H1 (cell line): ENCODE measurements around the gene UTP3. TPM values are rescaled to one million over a fixed set of nuclear protein-coding genes. Genes with fewer than 3 reads are reported as not detected.
A peak's percentile ranks its signal among the peaks of the same experiment; 100 is the strongest.

Source experiments
- CTCF ChIA-PET: fragments of 300-600 bp; sonication (Branson Sonifier 250); formaldehyde crosslinking; loops from one replicate; lab custom pipeline; 2021; ENCODE audit not compliant: partially characterized antibody; lab: Charles Lee
- POLR2A ChIA-PET: fragments of 300-600 bp; sonication (Branson Sonifier 250); formaldehyde crosslinking; loops from one replicate; lab custom pipeline; 2021; ENCODE audit warnings: inconsistent platforms; ENCODE audit not compliant: partially characterized antibody; lab: Charles Lee
- DNase-seq, 2 experiments: peaks; one replicate each; pipeline versions ENCODE4 v3.0.0 to v3.0.0-alpha.2; 2010 to 2022; ENCODE audit warnings: low spot score in 2 of 2, low read depth in 1 of 2, mixed read lengths in 1 of 2
- FAIRE-seq: peaks from 2 replicates; lab custom pipeline; 2011; peaks lifted over from hg19 to GRCh38; lab: Jason Lieb, UNC
- H2AFZ ChIP-seq: 2 replicates; pipeline ENCODE4 v1.8.1; 2012; ENCODE audit warnings: low read length, inconsistent platforms
- H2AK5ac ChIP-seq: 2 replicates; pipeline ENCODE4 v1.6.1; 2013; ENCODE audit warnings: low read depth, low read length
- H2BK120ac ChIP-seq: replicated peaks from 2 replicates; pipeline ENCODE3; 2013; ENCODE audit warnings: low read depth, low read length, inconsistent platforms
- H2BK12ac ChIP-seq: 2 replicates; pipeline ENCODE4 v1.6.1; 2013; ENCODE audit warnings: low read depth, low read length
- H2BK15ac ChIP-seq: 2 replicates; pipeline ENCODE4 v1.6.1; 2013; ENCODE audit warnings: low read length
- H2BK20ac ChIP-seq: 2 replicates; pipeline ENCODE4 v1.6.1; 2013; ENCODE audit warnings: low read length
- H2BK5ac ChIP-seq: 2 replicates; pipeline ENCODE4 v1.6.1; 2013; ENCODE audit warnings: low read depth, low read length
- H3K14ac ChIP-seq: 2 replicates; pipeline ENCODE4 v1.6.1; 2013; ENCODE audit warnings: inconsistent platforms; ENCODE audit not compliant: insufficient read length
- H3K18ac ChIP-seq: 2 replicates; pipeline ENCODE4 v1.6.1; 2013; ENCODE audit warnings: low read length; ENCODE audit errors: extremely low read depth
- H3K23ac ChIP-seq: 2 replicates; pipeline ENCODE4 v1.6.1; 2013; ENCODE audit warnings: inconsistent platforms; ENCODE audit not compliant: insufficient read length
- H3K23me2 ChIP-seq: 2 replicates; pipeline ENCODE4 v1.6.1; 2013; ENCODE audit warnings: low read depth, low read length
- H3K27ac ChIP-seq: 2 replicates; pipeline ENCODE4 v1.6.1; 2011; ENCODE audit warnings: low read depth, low read length, inconsistent platforms
- H3K27me3 ChIP-seq, 4 experiments: replicated peaks in 1 of 4; 1 replicate in 1 of 4; 2 replicates in 3 of 4; pipeline versions ENCODE4 v1.6.1 to v1.8.1; 2011 to 2013; ENCODE audit warnings: low read length in 3 of 4, mild to moderate bottlenecking in 3 of 4, inconsistent platforms in 2 of 4, mixed read lengths in 2 of 4, moderate library complexity in 1 of 4; ENCODE audit not compliant: control insufficient read depth in 3 of 4, insufficient read depth in 3 of 4; ENCODE audit errors: extremely low read depth in 1 of 4
- H3K36me3 ChIP-seq, 4 experiments: 2 replicates each; pipeline versions ENCODE4 v1.6.1 to v1.8.1; 2011 to 2013; ENCODE audit warnings: mild to moderate bottlenecking in 4 of 4, low read length in 3 of 4, moderate library complexity in 2 of 4, control low read depth in 1 of 4, inconsistent platforms in 1 of 4; ENCODE audit not compliant: insufficient read depth in 4 of 4, control insufficient read depth in 2 of 4
- H3K4ac ChIP-seq: replicated peaks from 2 replicates; pipeline ENCODE3; 2013; ENCODE audit warnings: low read length, low read depth, mixed read lengths, inconsistent platforms; ENCODE audit not compliant: insufficient read length
- H3K4me1 ChIP-seq, 4 experiments: replicated peaks in 1 of 4; 1 replicate in 1 of 4; 2 replicates in 3 of 4; pipeline versions ENCODE4 v1.6.1 to v1.8.1; 2011 to 2013; ENCODE audit warnings: low read length in 3 of 4, inconsistent platforms in 2 of 4, mixed read lengths in 1 of 4; ENCODE audit not compliant: insufficient read depth in 4 of 4, control insufficient read depth in 3 of 4
- H3K4me2 ChIP-seq, 2 experiments: 2 replicates each; pipeline versions ENCODE4 v1.6.1 to v1.8.1; 2011 to 2013; ENCODE audit warnings: low read depth in 2 of 2, low read length in 2 of 2, control low read depth in 1 of 2, inconsistent platforms in 1 of 2, mild to moderate bottlenecking in 1 of 2; ENCODE audit not compliant: insufficient read depth in 1 of 2
- H3K4me3 ChIP-seq, 4 experiments: fragments of 200-600, 300-600 bp in 1 of 4; sonication (generic), shearing (Covaris generic), sonication (Bioruptor Twin) in 1 of 4; 2 replicates each; pipeline versions ENCODE4 v1.5.1 to v1.8.1; 2011 to 2016; ENCODE audit warnings: low read length in 4 of 4, low read depth in 3 of 4, control low read depth in 2 of 4, inconsistent platforms in 2 of 4, mild to moderate bottlenecking in 2 of 4, mixed read lengths in 1 of 4, moderate library complexity in 1 of 4; ENCODE audit not compliant: insufficient read depth in 2 of 4; ENCODE audit errors: extremely low read depth in 1 of 4
- H3K56ac ChIP-seq: replicated peaks from 2 replicates; pipeline ENCODE3; 2013; ENCODE audit warnings: low read depth, mild to moderate bottlenecking, mixed read lengths, low read length, inconsistent platforms; ENCODE audit not compliant: insufficient read length
- H3K79me1 ChIP-seq: 2 replicates; pipeline ENCODE4 v1.6.1; 2013; ENCODE audit warnings: low read depth, low read length, control low read depth
- H3K79me2 ChIP-seq, 2 experiments: 2 replicates each; pipeline versions ENCODE4 v1.6.1 to v1.8.1; 2012 to 2013; ENCODE audit warnings: low read length in 2 of 2, mild to moderate bottlenecking in 2 of 2, inconsistent platforms in 1 of 2; ENCODE audit not compliant: insufficient read depth in 2 of 2, control insufficient read depth in 1 of 2
- H3K9ac ChIP-seq, 4 experiments: replicated peaks in 1 of 4; 1 replicate in 1 of 4; 2 replicates in 3 of 4; pipeline versions ENCODE4 v1.6.1 to v1.8.1; 2011 to 2013; ENCODE audit warnings: low read depth in 3 of 4, low read length in 3 of 4, control low read depth in 2 of 4, mild to moderate bottlenecking in 2 of 4, moderate library complexity in 2 of 4, inconsistent platforms in 1 of 4; ENCODE audit errors: extremely low read depth in 1 of 4
- H3K9me3 ChIP-seq, 2 experiments: 2 replicates each; pipeline versions ENCODE4 v1.6.1 to v1.8.1; 2012 to 2013; ENCODE audit warnings: mild to moderate bottlenecking in 2 of 2, moderate library complexity in 2 of 2, control low read depth in 1 of 2, inconsistent platforms in 1 of 2, low read depth in 1 of 2, low read length in 1 of 2, mixed read lengths in 1 of 2; ENCODE audit not compliant: insufficient read depth in 2 of 2
- H4K20me1 ChIP-seq, 2 experiments: replicated peaks in 1 of 2; 2 replicates each; pipeline versions ENCODE3 to v1.8.1; 2011 to 2013; ENCODE audit warnings: inconsistent platforms in 2 of 2, low read length in 2 of 2, mild to moderate bottlenecking in 1 of 2; ENCODE audit not compliant: insufficient read depth in 2 of 2, control insufficient read depth in 1 of 2
- H4K5ac ChIP-seq: 2 replicates; pipeline ENCODE4 v1.6.1; 2013; ENCODE audit warnings: low read length, low read depth, mixed read lengths, inconsistent platforms; ENCODE audit not compliant: insufficient read length
- H4K8ac ChIP-seq: 2 replicates; pipeline ENCODE4 v1.8.0; 2013; ENCODE audit warnings: mild to moderate bottlenecking, moderate library complexity, low read length, inconsistent platforms; ENCODE audit not compliant: insufficient read depth; ENCODE audit errors: extremely low read depth
- H4K91ac ChIP-seq: replicated peaks from 2 replicates; pipeline ENCODE3; 2013; ENCODE audit warnings: low read length, mixed read lengths, inconsistent platforms; ENCODE audit not compliant: insufficient read length
- GABPA ChIP-seq: IDR thresholded peaks from 2 replicates; pipeline ENCODE4 v1.6.1; 2011; ENCODE audit warnings: mild to moderate bottlenecking, low read length, moderate library complexity, borderline replicate concordance; ENCODE audit not compliant: insufficient read depth
- GTF2F1 ChIP-seq: IDR thresholded peaks from 2 replicates; pipeline ENCODE4 v1.6.1; 2012; ENCODE audit warnings: low read depth, low read length, improper control_type of control experiment, borderline replicate concordance
- JUND ChIP-seq: IDR thresholded peaks from 2 replicates; pipeline ENCODE4 v1.6.1; 2011; ENCODE audit warnings: mild to moderate bottlenecking, improper control_type of control experiment, low read length
- POLR2AphosphoS5 ChIP-seq: IDR thresholded peaks from 2 replicates; pipeline ENCODE4 v1.6.1; 2011; ENCODE audit warnings: low read depth, low read length
- RAD21 ChIP-seq, 2 experiments: IDR thresholded peaks in 1 of 2; conservative IDR thresholded peaks in 1 of 2; 2 replicates each; pipeline ENCODE4 v1.6.1; 2011; ENCODE audit warnings: low read depth in 2 of 2, low read length in 2 of 2, improper control_type of control experiment in 1 of 2, inconsistent platforms in 1 of 2, mild to moderate bottlenecking in 1 of 2, moderate library complexity in 1 of 2
- TAF1 ChIP-seq: IDR thresholded peaks from 2 replicates; pipeline ENCODE4 v1.6.1; 2011; ENCODE audit warnings: mild to moderate bottlenecking, low read depth, low read length
- WGBS, 2 experiments: shearing (Covaris generic) in 1 of 2; methylation state at CpG; one replicate each; pipeline versions ENCODE4 v1.1.6 to v1.1.7; 2013 to 2015; ENCODE audit warnings: low lambda C conversion rate in 2 of 2, mixed read lengths in 2 of 2, inconsistent platforms in 1 of 2, low coverage in 1 of 2, missing lambda C conversion rate in 1 of 2; ENCODE audit not compliant: insufficient replicate concordance in 2 of 2, insufficient coverage in 1 of 2, insufficient read length in 1 of 2; ENCODE audit errors: extremely low coverage in 1 of 2, missing lambda C conversion rate in 1 of 2; 5-methylcytosine and 5-hydroxymethylcytosine counted together
- polyA plus RNA-seq, 7 experiments: library from polyadenylated mRNA; depleted of rRNA in 3 of 7; stranded (reverse) in 5 of 7; unstranded in 2 of 7; fragments of >200 nt in 5 of 7; fragments of 200-250 nt in 2 of 7; gene quantifications; 1 replicate in 5 of 7; 2 replicates in 1 of 7; 4 replicates in 1 of 7; pipeline versions ENCODE4 v1.2.1 to v1.2.3, GENCODE V29; 2011 to 2013; ENCODE audit warnings: missing spikeins in 2 of 7, mixed read lengths in 2 of 7
- total RNA-seq: library from RNA; stranded (reverse); fragmentation: NEBNext Ultra II Directional; extraction: Animal tissue kit (Norgen Biotek cat#: 25700); gene quantifications from 2 replicates; pipeline ENCODE4 v1.2.1, GENCODE V29; 2021

UTP3 gene
- total and polyA plus RNA-seq, 2 of the 8 experiments (the other 6 are each of a cell fraction or from before 2014, with no cell fraction given), result 11.2 to 51.3 TPM

DNA sequence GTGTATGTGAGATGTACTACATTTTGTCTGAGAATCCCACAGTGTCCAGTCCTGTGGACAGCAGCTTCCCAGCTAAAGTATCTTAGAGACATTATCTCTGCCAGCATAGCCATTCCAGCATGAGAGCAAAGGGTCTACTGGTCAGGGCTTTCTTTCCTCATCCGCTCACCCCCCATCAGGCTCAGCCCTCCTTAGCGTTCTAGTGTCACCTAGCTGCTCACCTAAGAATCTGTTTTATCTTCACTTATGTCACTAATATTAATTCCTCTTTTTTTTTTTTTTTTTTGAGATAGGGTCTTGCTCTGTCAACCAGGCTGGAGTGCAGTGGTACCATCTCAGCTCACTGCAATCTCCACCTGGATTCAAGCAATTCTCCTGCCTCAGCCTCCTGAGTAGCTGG is 49.1 kb downstream of the UTP3 start:
- Histone ChIP-seq H3K36me3 (no peaks in the 10 kb centered on the region), H3K4me1 (peaks cover 0 to 5% (median 1%) of the 10 kb centered on the region in 4 experiments; a peak in 3 of 7 replicates), H3K9ac (no peak overlapping the region), H3K18ac (no peak overlapping the region), H3K23ac (no peak overlapping the region), H2BK20ac (no peak overlapping the region), H2AK5ac (no peak overlapping the region), H3K9me3 (no peaks in the 10 kb centered on the region), H2BK120ac (no peak overlapping the region), H3K23me2 (no peaks in the 10 kb centered on the region), H4K8ac (no peak overlapping the region), H3K79me2 (no peaks in the 10 kb centered on the region), H2BK15ac (no peak overlapping the region), H3K56ac (no peak overlapping the region), H3K14ac (no peak overlapping the region), H4K20me1 (no peaks in the 10 kb centered on the region), H3K27ac (no peak overlapping the region), H3K79me1 (no peaks in the 10 kb centered on the region), H3K4me2 (no peak overlapping the region), H3K4ac (no peak overlapping the region), H2BK5ac (no peak overlapping the region), H2AFZ (no peak overlapping the region), H3K27me3 (no peaks in the 10 kb centered on the region), H2BK12ac (no peak overlapping the region), H3K4me3 (no peak overlapping the region), H4K5ac (no peak overlapping the region), H4K91ac (no peak overlapping the region)
- no peak for DNase-seq
- ChIA-PET CTCF (interaction anchor here (0.6 to 5.3 kb wide), 7 partner anchors 8 to 1419 kb away, joined by 3 to 32 read pairs (median 3); partner anchors contain the start of gene RUFY3), POLR2A (no interaction called here)
- TF ChIP-seq GTF2F1, result no peak
- TF ChIP-seq RAD21 (IDR thresholded peaks at IDR 0.05 in 1 of 2, conservative IDR thresholded peaks at IDR 0.05 in 1 of 2; ENCODE audit: low read depth in 2 of 2, low read length in 2 of 2), result peak; percentile 10 to 11; a peak in 1 of 4 replicates
- TF ChIP-seq JUND, result no peak
- no peak for TF ChIP-seq POLR2AphosphoS5
- no peak for TF ChIP-seq GABPA
- no peak for TF ChIP-seq TAF1
- no peak for FAIRE-seq
- WGBS, 2 experiments, result 86% methylated on average over 2 of the region's 2 CpGs; no CpG with 5 or more reads in 1 of the 2 experiments
